ENCODE measurements around the gene YARS1. TPM values are rescaled to one million over a fixed set of nuclear protein-coding genes. Genes with fewer than 3 reads are reported as not detected.
A peak's percentile ranks its signal among the peaks of the same experiment; 100 is the strongest.

YARS1 gene
- polyA plus RNA-seq, 1 donor (not counting 4 experiments of a cell fraction or from before 2014, with no cell fraction given): 68.4 TPM

DNA sequence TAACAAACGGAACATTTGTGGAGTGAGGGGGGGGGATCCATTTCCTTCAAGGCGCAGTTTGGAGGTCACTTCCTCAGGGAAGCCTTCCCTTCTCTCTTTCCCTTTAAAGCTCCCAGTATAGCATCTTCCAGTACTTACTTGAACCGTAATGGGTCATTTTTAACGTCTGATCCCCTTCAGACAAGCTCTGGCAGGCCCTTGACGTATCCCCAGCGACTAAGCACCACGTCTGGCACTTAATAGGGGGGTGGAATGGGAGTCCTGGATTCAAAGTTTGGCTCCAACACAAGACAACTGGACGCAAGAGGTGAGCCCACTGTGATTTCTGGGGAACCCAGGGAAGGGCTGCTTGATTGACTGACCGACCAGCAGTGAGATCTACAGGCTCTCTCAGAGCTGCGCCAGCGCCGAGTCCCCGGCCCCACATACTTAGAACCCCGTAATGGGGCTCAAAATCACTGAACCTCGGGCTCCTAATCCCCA lies 441 bp downstream of the YARS1 start:
- H3K27me3 ChIP-seq (ENCODE audit: control insufficient read depth, extremely low read depth, insufficient read depth, low read length): no peaks in the 10 kb centered on the region
- peak overlapping the region; percentile 89 for H3K4me2 ChIP-seq (ENCODE audit: control insufficient read depth, extremely low read depth, insufficient read depth, low read depth, low read length)
- H2AFZ ChIP-seq (ENCODE audit: control insufficient read depth, low read length): peak overlapping the region; percentile 1
- dilution Hi-C loops (cut with MboI; ENCODE audit: extremely low pct_ligation_motif_present, low sequenced_read_pairs): no loop called here
- TF ChIP-seq, protein P1, sequence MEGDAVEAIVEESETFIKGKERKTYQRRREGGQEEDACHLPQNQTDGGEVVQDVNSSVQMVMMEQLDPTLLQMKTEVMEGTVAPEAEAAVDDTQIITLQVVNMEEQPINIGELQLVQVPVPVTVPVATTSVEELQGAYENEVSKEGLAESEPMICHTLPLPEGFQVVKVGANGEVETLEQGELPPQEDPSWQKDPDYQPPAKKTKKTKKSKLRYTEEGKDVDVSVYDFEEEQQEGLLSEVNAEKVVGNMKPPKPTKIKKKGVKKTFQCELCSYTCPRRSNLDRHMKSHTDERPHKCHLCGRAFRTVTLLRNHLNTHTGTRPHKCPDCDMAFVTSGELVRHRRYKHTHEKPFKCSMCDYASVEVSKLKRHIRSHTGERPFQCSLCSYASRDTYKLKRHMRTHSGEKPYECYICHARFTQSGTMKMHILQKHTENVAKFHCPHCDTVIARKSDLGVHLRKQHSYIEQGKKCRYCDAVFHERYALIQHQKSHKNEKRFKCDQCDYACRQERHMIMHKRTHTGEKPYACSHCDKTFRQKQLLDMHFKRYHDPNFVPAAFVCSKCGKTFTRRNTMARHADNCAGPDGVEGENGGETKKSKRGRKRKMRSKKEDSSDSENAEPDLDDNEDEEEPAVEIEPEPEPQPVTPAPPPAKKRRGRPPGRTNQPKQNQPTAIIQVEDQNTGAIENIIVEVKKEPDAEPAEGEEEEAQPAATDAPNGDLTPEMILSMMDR (optimal IDR thresholded peaks at IDR 0.05 in 1 of 3, IDR thresholded peaks at IDR 0.05 in 1 of 3, conservative IDR thresholded peaks at IDR 0.05 in 1 of 3; ENCODE audit: extremely low read depth in 1 of 3, insufficient read depth in 2 of 3, low read length in 3 of 3): no peak
- no peak for TF ChIP-seq EZH2 (IDR thresholded peaks at IDR 0.05; ENCODE audit: low read length)
- H3K9me3 ChIP-seq (ENCODE audit: control insufficient read depth, low read depth, low read length): no peaks in the 10 kb centered on the region
- H3K4me3 ChIP-seq (ENCODE audit: control insufficient read depth in 2 of 3, extremely low read depth in 1 of 3, insufficient read depth in 2 of 3, low read depth in 1 of 3, low read length in 3 of 3): peak overlapping the region; percentile 81 to 93 (median 89)
- FAIRE-seq (peak; percentile 73), DNase-seq (ENCODE audit: low read depth, low spot score) (peak; percentile 71)
- H3K9ac ChIP-seq (ENCODE audit: control insufficient read depth, extremely low read depth, insufficient read depth, low read length): peak overlapping the region; percentile 99
- H3K27ac ChIP-seq (ENCODE audit: control insufficient read depth, insufficient read depth, low read length): peak overlapping the region; percentile 99
- H3K9me1 ChIP-seq (ENCODE audit: control insufficient read depth, extremely low read depth, insufficient read depth, low read length): peaks cover 7% of the 10 kb centered on the region
- H4K20me1 ChIP-seq (ENCODE audit: control insufficient read depth, extremely low read depth, insufficient read depth, low read length): peaks cover 10% of the 10 kb centered on the region
- H3K79me2 ChIP-seq (ENCODE audit: control insufficient read depth, insufficient read depth, low read length): peaks cover 92% of the 10 kb centered on the region
- H3K4me1 ChIP-seq (ENCODE audit: control insufficient read depth, extremely low read depth, insufficient read depth, low read length): peaks cover 27% of the 10 kb centered on the region
- peaks cover under 1 to 13% of the 10 kb centered on the region in 2 experiments for H3K36me3 ChIP-seq (ENCODE audit: control insufficient read depth in 2 of 2, extremely low read depth in 1 of 2, insufficient read depth in 2 of 2, low read length in 2 of 2)

DNA sequence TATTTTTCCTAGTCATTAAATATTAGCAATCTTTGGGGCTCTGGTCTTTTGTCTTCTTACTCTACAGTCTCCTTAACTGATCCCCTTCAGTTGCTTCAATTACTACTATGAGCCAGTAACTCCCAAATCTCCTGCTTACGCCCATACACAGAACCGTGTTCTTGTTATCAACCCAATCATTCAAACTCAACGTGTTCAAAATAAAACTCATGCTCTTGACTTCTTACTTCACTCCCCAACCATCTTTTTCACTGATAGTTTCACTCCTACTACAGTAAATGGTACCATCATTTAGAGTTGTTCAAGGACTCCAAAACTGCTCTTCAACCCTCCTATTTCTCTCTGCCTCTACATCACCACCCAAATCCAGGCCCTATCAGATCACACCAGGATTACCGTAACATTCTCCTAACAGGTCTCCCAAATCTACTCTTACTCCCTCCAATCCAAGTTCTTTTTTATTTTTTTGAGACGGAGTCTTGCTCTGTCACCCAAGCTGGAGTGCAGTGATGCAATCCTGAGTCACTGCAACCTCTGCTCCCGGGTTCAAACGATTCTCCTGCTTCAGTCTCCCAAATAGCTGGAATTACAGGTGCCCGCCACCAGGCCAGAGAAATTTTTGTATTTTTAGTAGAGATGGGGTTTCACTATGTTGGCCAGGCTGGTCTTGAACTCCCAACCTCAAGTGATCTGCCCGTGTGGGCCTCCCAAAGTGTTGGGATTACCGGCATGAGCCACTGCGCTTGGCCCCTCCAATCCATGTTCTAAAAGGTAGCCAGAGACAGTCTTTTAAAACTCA lies 3.0 kb downstream of the YARS1 start:
- Histone ChIP-seq H3K4me3 (ENCODE audit: control insufficient read depth in 2 of 3, extremely low read depth in 1 of 3, insufficient read depth in 2 of 3, low read depth in 1 of 3, low read length in 3 of 3) (no peak overlapping the region), H3K9ac (ENCODE audit: control insufficient read depth, extremely low read depth, insufficient read depth, low read length) (no peak overlapping the region), H3K9me1 (ENCODE audit: control insufficient read depth, extremely low read depth, insufficient read depth, low read length) (peaks cover 7% of the 10 kb centered on the region), H3K36me3 (ENCODE audit: control insufficient read depth in 2 of 2, extremely low read depth in 1 of 2, insufficient read depth in 2 of 2, low read length in 2 of 2) (peaks cover 12 to 29% of the 10 kb centered on the region in 2 experiments), H3K27me3 (ENCODE audit: control insufficient read depth, extremely low read depth, insufficient read depth, low read length) (no peaks in the 10 kb centered on the region), H2AFZ (ENCODE audit: control insufficient read depth, low read length) (no peak overlapping the region), H3K4me2 (ENCODE audit: control insufficient read depth, extremely low read depth, insufficient read depth, low read depth, low read length) (peak overlapping the region; percentile 49), H3K9me3 (ENCODE audit: control insufficient read depth, low read depth, low read length) (no peaks in the 10 kb centered on the region), H3K4me1 (ENCODE audit: control insufficient read depth, extremely low read depth, insufficient read depth, low read length) (peaks cover 27% of the 10 kb centered on the region), H3K79me2 (ENCODE audit: control insufficient read depth, insufficient read depth, low read length) (peaks cover 89% of the 10 kb centered on the region), H3K27ac (ENCODE audit: control insufficient read depth, insufficient read depth, low read length) (peak overlapping the region; percentile 42), H4K20me1 (ENCODE audit: control insufficient read depth, extremely low read depth, insufficient read depth, low read length) (peaks cover 17% of the 10 kb centered on the region)
- dilution Hi-C loops (cut with MboI; ENCODE audit: extremely low pct_ligation_motif_present, low sequenced_read_pairs): no loop called here
- TF ChIP-seq, protein P1 (optimal IDR thresholded peaks at IDR 0.05 in 1 of 3, IDR thresholded peaks at IDR 0.05 in 1 of 3, conservative IDR thresholded peaks at IDR 0.05 in 1 of 3; ENCODE audit: extremely low read depth in 1 of 3, insufficient read depth in 2 of 3, low read length in 3 of 3): no peak
- no peak for TF ChIP-seq EZH2 (IDR thresholded peaks at IDR 0.05; ENCODE audit: low read length)
- no peak for FAIRE-seq
- DNase-seq (ENCODE audit: low read depth, low spot score): no peak
